ENCODE results near the gene ABCG1.

ABCG1 gene

DNA sequence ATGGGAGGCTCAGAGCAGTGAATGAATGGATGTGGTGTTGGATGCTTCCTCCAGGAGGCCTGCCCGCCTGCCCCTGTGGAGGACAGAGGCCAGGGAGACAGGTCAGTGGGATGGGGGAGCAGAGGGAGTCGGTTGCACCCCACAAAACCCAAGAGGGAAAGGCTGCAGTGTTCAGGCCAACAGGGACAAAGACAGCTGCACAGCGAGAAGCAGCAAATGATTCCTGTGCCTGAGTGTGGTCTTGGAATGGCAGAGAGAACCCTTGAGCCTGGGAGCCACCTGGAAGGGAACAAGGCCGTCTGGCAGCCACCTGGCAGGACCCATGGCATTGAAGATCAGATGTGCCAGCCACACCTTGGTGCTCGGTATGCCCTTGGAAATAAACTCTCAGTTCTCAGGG, 88.2 kb downstream of the ABCG1 start:
- Histone ChIP-seq H3K27me3 (replicated peaks; ENCODE audit: control insufficient read depth, insufficient read depth, low read length) (no peaks in the 10 kb centered on the region; the same call in none of the 2 replicates), H3K4me3 (replicated peaks; ENCODE audit: low read depth, low read length) (no peak overlapping the region), H3K36me3 (ENCODE audit: control insufficient read depth, insufficient read depth, low read length) (no peaks in the 10 kb centered on the region)
- TF ChIP-seq, protein P1, sequence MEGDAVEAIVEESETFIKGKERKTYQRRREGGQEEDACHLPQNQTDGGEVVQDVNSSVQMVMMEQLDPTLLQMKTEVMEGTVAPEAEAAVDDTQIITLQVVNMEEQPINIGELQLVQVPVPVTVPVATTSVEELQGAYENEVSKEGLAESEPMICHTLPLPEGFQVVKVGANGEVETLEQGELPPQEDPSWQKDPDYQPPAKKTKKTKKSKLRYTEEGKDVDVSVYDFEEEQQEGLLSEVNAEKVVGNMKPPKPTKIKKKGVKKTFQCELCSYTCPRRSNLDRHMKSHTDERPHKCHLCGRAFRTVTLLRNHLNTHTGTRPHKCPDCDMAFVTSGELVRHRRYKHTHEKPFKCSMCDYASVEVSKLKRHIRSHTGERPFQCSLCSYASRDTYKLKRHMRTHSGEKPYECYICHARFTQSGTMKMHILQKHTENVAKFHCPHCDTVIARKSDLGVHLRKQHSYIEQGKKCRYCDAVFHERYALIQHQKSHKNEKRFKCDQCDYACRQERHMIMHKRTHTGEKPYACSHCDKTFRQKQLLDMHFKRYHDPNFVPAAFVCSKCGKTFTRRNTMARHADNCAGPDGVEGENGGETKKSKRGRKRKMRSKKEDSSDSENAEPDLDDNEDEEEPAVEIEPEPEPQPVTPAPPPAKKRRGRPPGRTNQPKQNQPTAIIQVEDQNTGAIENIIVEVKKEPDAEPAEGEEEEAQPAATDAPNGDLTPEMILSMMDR (IDR thresholded peaks at IDR 0.05; ENCODE audit: insufficient read depth, low read length, poor library complexity, severe bottlenecking), result no peak
- DNase-seq (ENCODE audit: extremely low read depth, insufficient read length), result no peak

DNA sequence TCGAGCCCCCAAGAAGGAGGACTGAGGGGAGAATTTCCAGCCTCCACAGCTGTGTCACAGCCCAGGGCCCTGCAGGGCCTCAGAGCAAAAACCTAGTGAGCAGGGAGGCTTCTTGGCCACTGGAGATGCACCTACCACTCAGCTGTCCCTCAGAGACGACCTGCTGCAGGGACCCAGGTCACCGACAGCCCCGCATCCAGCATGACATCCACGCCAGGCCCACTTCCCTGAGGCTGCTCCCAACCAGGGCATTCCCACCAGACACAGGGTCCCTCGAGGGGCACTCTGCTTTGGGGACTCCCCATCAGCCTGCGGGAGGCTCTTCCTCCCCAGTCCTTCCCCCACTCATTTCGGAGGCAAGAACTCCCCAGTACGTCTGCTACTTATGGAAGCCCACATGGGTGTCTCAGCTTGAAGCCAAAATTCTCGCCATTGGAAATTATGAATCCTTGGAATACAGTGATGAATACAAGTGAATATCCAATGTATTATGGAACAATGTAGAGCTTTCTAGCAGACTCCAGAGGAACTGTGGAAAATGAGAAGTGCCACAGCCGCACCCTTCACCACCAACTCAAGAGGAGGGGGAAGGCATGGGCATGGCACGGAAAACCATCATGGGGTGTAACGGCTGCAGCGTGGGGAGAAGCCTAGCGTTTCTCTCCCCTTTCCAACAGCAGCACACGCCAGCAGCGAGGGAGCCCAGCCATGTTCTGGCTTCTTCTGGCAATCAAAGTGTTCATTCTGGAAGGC, 89.4 kb downstream of the ABCG1 start:
- Histone ChIP-seq H3K27me3 (replicated peaks; ENCODE audit: control insufficient read depth, insufficient read depth, low read length) (no peaks in the 10 kb centered on the region; the same call in none of the 2 replicates), H3K4me3 (replicated peaks; ENCODE audit: low read depth, low read length) (no peak overlapping the region), H3K36me3 (ENCODE audit: control insufficient read depth, insufficient read depth, low read length) (no peaks in the 10 kb centered on the region)
- DNase-seq (ENCODE audit: extremely low read depth, insufficient read length), result no peak
- TF ChIP-seq, protein P1 (IDR thresholded peaks at IDR 0.05; ENCODE audit: insufficient read depth, low read length, poor library complexity, severe bottlenecking), result no peak

DNA sequence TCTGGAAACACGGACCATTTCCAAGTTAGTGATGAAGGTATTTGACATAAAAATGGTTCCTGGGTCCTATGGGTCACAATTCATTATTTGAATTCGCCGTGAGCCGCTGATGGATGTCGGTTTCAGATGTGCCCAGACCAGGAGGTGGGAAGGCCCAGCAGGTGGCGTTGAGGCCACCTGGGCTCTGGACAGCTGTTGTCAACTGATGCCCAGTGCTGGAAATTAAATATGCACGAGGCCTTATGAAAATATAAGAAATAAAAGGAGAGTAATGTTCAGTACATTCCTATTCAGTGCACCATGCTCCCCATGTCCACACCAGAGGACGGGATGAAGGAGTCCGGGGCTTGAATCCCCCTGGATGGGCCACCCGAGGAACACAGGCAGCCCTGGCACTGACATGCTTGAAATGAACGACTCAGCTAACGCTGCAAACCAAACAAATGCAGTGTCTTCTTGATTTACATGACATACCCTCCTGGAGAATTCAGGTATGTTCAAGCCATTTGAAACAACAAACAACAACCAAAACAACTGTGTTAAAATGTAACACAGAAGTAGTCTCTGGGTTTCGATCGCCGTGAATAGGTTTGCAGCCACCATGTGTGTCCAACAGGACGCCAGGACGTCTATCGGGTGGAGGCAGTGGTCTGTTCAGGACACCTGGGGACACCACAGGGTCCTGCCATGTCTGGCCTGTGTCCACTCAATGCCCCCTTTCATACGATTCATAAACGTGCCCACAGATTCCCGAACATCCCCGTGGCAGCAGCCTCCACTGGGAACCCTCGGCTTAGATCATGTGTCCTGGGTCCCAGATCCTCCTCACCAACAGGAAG, 90.2 kb downstream of the ABCG1 start:
- TF ChIP-seq, protein P1 (IDR thresholded peaks at IDR 0.05; ENCODE audit: insufficient read depth, low read length, poor library complexity, severe bottlenecking), result peak; percentile 30
- Histone ChIP-seq H3K27me3 (replicated peaks; ENCODE audit: control insufficient read depth, insufficient read depth, low read length) (no peaks in the 10 kb centered on the region; the same call in none of the 2 replicates), H3K36me3 (ENCODE audit: control insufficient read depth, insufficient read depth, low read length) (no peaks in the 10 kb centered on the region), H3K4me3 (replicated peaks; ENCODE audit: low read depth, low read length) (no peak overlapping the region)
- DNase-seq (ENCODE audit: extremely low read depth, insufficient read length), result no peak

DNA sequence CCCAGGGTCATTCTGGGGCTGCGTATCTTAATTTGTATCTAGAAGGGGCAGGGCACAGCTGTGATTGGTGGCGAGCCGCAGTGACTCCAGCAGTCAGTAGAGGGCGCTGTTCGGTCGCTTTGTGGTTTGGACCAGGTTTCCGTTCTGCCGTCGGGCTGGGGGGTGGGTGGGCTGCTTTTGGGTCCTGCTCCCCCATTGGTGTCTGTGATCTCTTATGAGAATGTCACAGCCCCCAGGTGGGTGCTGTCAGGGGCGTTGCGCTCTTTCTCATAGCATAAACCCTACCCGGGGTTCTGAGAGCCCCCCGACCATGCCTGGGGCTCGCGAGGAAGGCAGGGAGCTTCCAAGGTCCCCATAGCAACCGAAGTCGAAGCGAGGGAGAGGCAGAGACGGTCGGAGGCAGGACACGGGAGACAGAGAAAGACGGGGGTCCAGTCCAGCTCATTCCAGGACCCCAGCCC, 90.8 kb downstream of the ABCG1 start:
- no peak for DNase-seq (ENCODE audit: extremely low read depth, insufficient read length)

DNA sequence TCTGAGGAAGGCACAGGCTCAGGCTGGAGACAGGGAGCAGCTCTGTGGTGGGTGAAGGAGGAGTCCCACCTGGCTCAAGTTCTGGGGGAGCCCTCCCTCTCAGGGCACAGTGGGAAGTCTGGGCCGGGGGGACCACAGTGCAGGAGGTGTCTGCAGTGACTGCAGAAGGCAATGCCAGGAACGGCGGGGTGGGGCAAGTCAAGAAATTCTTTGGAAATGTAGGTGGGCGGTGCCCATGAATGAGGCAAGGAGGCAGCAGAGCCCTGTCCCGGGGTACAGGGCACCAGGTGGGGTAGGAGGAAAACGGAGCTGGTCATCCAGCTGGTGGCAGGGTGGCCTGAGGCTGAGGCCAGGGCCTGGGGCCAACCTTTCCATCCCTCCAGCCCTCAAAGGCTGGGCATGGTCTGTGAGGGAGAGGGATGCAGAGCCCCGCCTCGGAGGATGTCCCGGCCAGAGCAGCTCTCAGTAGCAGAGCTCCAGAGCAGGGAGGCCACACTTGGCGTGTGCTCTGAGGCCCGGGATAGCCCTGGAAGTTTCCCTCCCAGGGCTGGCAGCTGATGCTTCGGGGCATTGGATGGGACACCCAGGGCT, 91.6 kb downstream of the ABCG1 start:
- DNase-seq (ENCODE audit: extremely low read depth, insufficient read length), result no peak
- H3K27me3 ChIP-seq (replicated peaks; ENCODE audit: control insufficient read depth, insufficient read depth, low read length), result no peaks in the 10 kb centered on the region; the same call in none of the 2 replicates
- TF ChIP-seq, protein P1 (IDR thresholded peaks at IDR 0.05; ENCODE audit: insufficient read depth, low read length, poor library complexity, severe bottlenecking), result no peak

More for the DNA sequence above, 90.8 kb downstream of the ABCG1 start:
- no peak overlapping the region for H3K4me3 ChIP-seq (replicated peaks; ENCODE audit: low read depth, low read length)
- H3K36me3 ChIP-seq (ENCODE audit: control insufficient read depth, insufficient read depth, low read length), result no peaks in the 10 kb centered on the region
- TF ChIP-seq, protein P1 (IDR thresholded peaks at IDR 0.05; ENCODE audit: insufficient read depth, low read length, poor library complexity, severe bottlenecking), result peak; percentile 90
- H3K27me3 ChIP-seq (replicated peaks; ENCODE audit: control insufficient read depth, insufficient read depth, low read length), result no peaks in the 10 kb centered on the region; the same call in none of the 2 replicates

More for the DNA sequence above, 91.6 kb downstream of the ABCG1 start:
- Histone ChIP-seq H3K36me3 (ENCODE audit: control insufficient read depth, insufficient read depth, low read length) (no peaks in the 10 kb centered on the region), H3K4me3 (replicated peaks; ENCODE audit: low read depth, low read length) (no peak overlapping the region)

Measured in GM06990 (cell line).